DMS79 (cell line): ENCODE measurements around the gene SLIT3.

Experiments used
- DNase-seq: peaks from one replicate; lab custom pipeline; 2025; lab: John Stamatoyannopoulos, UW

Gene SLIT3

DNA sequence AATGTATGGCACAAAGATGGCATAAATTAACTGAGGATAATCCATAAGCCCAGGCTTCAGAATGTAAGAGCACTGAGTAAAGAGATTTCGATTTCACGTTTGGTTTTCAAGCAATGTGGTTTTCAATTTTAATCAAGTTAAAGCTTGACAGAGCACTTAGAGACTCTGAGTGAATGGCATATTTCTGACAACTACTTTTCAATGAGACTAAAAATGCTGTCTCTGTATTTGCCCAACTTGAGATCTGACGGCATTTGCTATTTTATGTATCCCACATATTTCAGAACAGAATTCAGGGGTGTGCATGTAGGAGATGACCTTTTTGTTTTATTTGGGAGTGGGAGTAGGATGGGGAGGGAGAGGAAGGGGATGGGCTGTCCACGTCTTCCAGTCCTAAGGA lies 441.5 kb downstream of the SLIT3 start:
- no peak for DNase-seq

- no peak for DNase-seq
Observed at GRCh38 chr5:168858994-168859393, 441.9 kb downstream of the SLIT3 start.

DNA sequence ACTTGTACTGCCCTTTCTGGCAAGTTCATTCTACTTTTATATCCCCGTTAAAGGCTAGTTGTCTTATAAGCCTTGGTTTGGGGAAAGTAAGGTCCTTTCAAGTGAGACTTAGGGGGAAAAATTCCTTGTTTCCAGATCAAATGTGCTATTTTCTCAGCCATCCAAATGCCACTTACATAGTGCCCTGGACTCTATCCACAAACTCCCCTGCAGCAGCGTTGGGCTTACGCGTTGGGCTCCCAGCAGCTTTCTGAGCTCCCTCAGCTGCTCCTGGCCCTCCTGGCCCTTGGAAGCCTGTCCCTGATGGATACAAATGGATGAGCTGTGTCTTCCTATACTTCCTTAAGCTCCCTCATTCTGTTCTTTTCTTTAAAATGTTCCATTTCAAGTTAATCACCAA lies 442.6 kb downstream of the SLIT3 start:
- DNase-seq, result no peak

GRCh38 chr5:168853972-168854371 lies 447.0 kb downstream of the SLIT3 start:
- DNase-seq, result no peak

DNA sequence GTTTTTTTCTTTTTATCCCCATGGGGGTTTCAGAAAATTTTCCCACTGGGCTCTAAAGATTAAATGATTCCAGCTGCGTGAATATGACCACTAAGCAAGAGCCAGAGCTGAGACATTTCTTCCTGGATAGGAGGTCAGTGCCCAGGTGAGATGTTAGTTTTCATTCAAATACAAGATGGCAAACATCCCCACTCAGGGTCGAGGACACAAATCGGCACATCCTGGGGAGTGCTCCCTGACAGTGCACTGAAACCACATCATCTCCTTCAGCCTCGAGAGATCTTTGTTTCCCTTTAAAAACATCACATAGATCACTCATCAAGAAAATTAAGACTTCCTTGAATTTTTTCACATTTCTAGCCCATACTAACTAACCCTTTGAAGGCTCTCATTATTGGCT lies 448.6 kb downstream of the SLIT3 start:
- no peak for DNase-seq

GRCh38 chr5:168851902-168852321 lies 449.0 kb downstream of the SLIT3 start:
- peak; percentile 67 for DNase-seq

GRCh38 chr5:168850683-168851082 lies 450.3 kb downstream of the SLIT3 start:
- no peak for DNase-seq

DNA sequence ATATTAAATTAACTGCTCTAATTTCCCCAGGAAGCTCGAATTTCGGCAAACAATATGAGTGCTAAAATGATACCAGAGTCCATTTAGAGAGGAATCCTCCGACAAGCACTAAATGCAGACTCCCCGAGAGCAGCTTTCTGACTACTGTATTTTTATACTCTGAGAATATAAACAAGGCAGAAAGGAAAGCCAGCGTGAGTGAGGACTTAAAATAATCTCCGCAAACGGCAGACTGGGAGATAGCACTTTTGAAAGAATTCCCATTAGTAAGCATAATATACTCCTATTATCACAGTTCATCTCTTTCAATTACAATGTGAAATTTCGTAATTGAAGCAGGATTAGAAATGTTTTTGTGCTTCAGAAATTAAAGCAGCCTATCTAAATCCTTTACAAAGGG lies 452.4 kb downstream of the SLIT3 start:
- no peak for DNase-seq

GRCh38 chr5:168847511-168848073 lies 453.3 kb downstream of the SLIT3 start:
- DNase-seq, result no peak

GRCh38 chr5:168844922-168845296 lies 456.0 kb downstream of the SLIT3 start:
- DNase-seq, result no peak

GRCh38 chr5:168844016-168844921 lies 456.7 kb downstream of the SLIT3 start:
- no peak for DNase-seq

DNA sequence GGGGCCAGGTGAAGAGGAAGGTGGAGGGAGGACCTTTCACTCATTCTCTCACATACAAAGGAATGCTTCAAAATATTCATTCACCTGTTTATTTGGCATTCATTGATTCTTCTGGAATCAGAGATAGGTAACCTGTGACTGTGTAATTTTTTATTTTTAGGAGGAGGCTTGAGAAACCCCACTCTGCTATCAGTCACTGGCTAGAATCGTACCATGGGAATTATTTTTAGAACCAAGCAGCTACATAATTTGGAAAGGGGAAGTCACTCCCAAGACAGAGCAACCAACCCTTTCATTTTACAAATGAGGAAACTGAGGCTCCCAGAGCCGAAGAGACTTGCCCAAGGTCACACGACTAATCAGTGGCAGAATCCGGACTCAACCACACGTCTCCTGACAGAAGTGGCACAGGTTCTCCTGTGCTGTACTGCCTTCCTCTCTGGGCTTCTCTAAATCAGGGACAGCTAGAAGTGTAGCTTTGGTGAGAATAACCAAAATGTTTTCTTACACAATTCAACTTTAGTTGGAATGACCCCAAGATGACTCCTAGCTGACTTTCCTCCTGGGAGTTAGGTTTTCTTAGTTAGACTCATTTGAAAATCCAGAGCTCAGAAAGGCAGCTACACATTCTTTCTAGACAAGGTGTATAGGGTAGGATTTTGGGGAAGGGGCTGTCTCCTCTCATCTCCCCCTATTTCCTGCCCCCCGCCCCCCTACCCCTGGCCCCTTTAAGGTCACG lies 457.5 kb downstream of the SLIT3 start:
- DNase-seq, result no peak

- no peak for DNase-seq
Observed at GRCh38 chr5:168842571-168843205, 458.3 kb downstream of the SLIT3 start.

GRCh38 chr5:168837852-168838251 lies 463.1 kb downstream of the SLIT3 start:
- no peak for DNase-seq

GRCh38 chr5:168836603-168837231 lies 464.2 kb downstream of the SLIT3 start:
- DNase-seq, result no peak

- no peak for DNase-seq
Observed at GRCh38 chr5:168833936-168834335, 467.0 kb downstream of the SLIT3 start.

- no peak for DNase-seq
Observed at GRCh38 chr5:168833383-168833782, 467.6 kb downstream of the SLIT3 start.

GRCh38 chr5:168832308-168832707 lies 468.6 kb downstream of the SLIT3 start:
- DNase-seq, result no peak

GRCh38 chr5:168831383-168831782 lies 469.6 kb downstream of the SLIT3 start:
- DNase-seq, result no peak

DNA sequence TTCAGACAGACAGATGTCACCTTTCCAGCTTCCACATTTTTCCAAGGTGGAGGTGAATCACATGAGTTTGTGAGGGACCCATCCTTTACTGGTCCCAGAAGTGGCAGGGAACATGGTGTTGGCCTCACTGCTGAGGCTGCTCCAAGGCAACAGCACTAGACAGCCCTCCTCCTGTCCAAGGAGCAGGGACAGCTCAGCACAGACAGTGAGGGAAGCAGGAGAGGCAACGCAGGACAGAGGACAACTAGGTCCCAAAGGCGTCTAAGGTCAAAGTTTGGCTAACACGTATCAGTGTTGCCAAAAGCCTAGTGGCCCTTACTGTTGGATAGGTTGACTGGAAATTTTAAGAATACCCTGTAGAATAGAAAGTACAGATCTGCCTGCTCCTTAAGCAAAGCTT lies 470.1 kb downstream of the SLIT3 start:
- DNase-seq, result no peak

- DNase-seq, result no peak
Observed at GRCh38 chr5:168829922-168830417, 471.0 kb downstream of the SLIT3 start.

DNA sequence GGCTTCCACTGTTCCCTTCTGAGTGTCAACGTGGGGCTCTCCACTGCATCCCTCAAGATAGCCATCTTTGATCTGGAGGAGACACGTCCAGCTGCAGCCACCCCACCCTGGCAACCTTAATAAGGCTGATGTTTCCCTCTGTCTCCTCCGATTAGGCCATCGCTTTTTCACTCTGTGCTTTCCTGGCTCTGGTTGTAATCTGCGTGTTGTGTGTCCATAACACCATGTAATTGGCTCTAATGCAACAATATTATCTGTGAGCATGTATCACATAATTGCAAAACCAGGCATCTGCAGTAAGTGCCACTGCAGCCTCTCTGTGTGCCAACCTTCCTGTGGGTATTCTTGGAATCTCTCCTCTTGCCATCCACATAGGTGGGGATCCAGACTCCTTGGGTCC lies 471.9 kb downstream of the SLIT3 start:
- no peak for DNase-seq
